ENCODE data around the gene KDM3B.

- TF ChIP-seq ZC3H11A (IDR thresholded peaks at IDR 0.05) (no peak), RAD21 (conservative IDR thresholded peaks at IDR 0.05 in 1 of 2, IDR thresholded peaks at IDR 0.05 in 1 of 2) (no peak), JUN (IDR thresholded peaks at IDR 0.05) (no peak), POLR2A (IDR thresholded peaks at IDR 0.05; ENCODE audit: low read length) (no peak), MAFK (IDR thresholded peaks at IDR 0.05; ENCODE audit: partially characterized antibody) (no peak), CTCF (IDR thresholded peaks at IDR 0.05) (no peak), MAX (IDR thresholded peaks at IDR 0.05) (no peak), RCOR1 (IDR thresholded peaks at IDR 0.05; ENCODE audit: low read depth, low read length) (no peak), ZNF302 (CRISPR knock-in tag; IDR thresholded peaks at IDR 0.05) (no peak)
These were observed 96.3 kb downstream of the KDM3B start for GRCh38 chr5:138448481-138449398.
